HG03025 (cell line): ENCODE measurements around the gene KIF25.
"Not testable (repeated sequence)": the region's sequence is repeated elsewhere in the genome, so short reads cannot be mapped to it uniquely, and the experiment has no call there.

ENCODE experiments used
- ATAC-seq: cut with Tn5 transposase; IDR thresholded peaks from one replicate; pipeline ENCODE4 v1.9.1; 2021; ENCODE audit warnings: mild to moderate bottlenecking, moderate library complexity; ENCODE audit not compliant: unreplicated experiment, low FRiP score

The KIF25 gene

GRCh38 chr6:167974640-167975344 is 22.7 kb upstream of the KIF25 start:
- ATAC-seq, result no peak

GRCh38 chr6:167975458-167975857 is 22.0 kb upstream of the KIF25 start:
- no peak for ATAC-seq

- ATAC-seq, result not testable (repeated sequence)
Measured at GRCh38 chr6:167976116-167976657, 21.3 kb upstream of the KIF25 start.

GRCh38 chr6:167976708-167977107 is 20.8 kb upstream of the KIF25 start:
- no peak for ATAC-seq

- ATAC-seq, result no peak
Measured at GRCh38 chr6:167977717-167978467, 19.6 kb upstream of the KIF25 start.

GRCh38 chr6:167978607-167979006 is 18.9 kb upstream of the KIF25 start:
- no peak for ATAC-seq

- ATAC-seq, result no peak
Measured at GRCh38 chr6:167979436-167980139, 17.9 kb upstream of the KIF25 start.

- no peak for ATAC-seq
Measured at GRCh38 chr6:167980911-167981580, 16.4 kb upstream of the KIF25 start.

GRCh38 chr6:167981916-167982462 is 15.5 kb upstream of the KIF25 start:
- ATAC-seq, result no peak

GRCh38 chr6:167984144-167984719 is 13.2 kb upstream of the KIF25 start:
- ATAC-seq, result no peak

- no peak for ATAC-seq
Measured at GRCh38 chr6:167984876-167985604, 12.4 kb upstream of the KIF25 start.

- ATAC-seq, result no peak
Measured at GRCh38 chr6:167985911-167986595, 11.4 kb upstream of the KIF25 start.

GRCh38 chr6:167987396-167988153 is 9.9 kb upstream of the KIF25 start:
- no peak for ATAC-seq

GRCh38 chr6:167988154-167988495 is 9.3 kb upstream of the KIF25 start:
- no peak for ATAC-seq

- ATAC-seq, result no peak
Measured at GRCh38 chr6:167988945-167989841, 8.3 kb upstream of the KIF25 start.

GRCh38 chr6:167990016-167990945 is 7.2 kb upstream of the KIF25 start:
- ATAC-seq, result no peak
